ENCODE measurements around the gene HOXC13. TPM values are rescaled to one million over a fixed set of nuclear protein-coding genes. Genes with fewer than 3 reads are reported as not detected.

Gene HOXC13
- total RNA-seq, 4 donors from 2014 or later, result not detected

GRCh38 chr12:53916788-53917655 is 21.6 kb upstream of the HOXC13 start:
- WGBS, 2 donors, result 79 to 81% methylated on average over 5 of the region's 5 CpGs
- Histone ChIP-seq H3K36me3 (no peaks in the 10 kb centered on the region), H3K4me3 (replicated peaks in 1 of 3) (no peak overlapping the region), H3K27me3 (no peaks in the 10 kb centered on the region), H3K9me3 (no peaks in the 10 kb centered on the region), H3K27ac (no peak overlapping the region), H3K4me1 (no peaks in the 10 kb centered on the region)
- TF ChIP-seq CTCF (IDR thresholded peaks at IDR 0.05) (no peak), POLR2A (IDR thresholded peaks at IDR 0.05) (no peak)
- DNase-seq, result no peak
- intact Hi-C loops (cut with DNase I), result no loop called here

GRCh38 chr12:53924521-53925405 is 13.9 kb upstream of the HOXC13 start:
- no peak for TF ChIP-seq POLR2A (IDR thresholded peaks at IDR 0.05)
- no peak for TF ChIP-seq CTCF (IDR thresholded peaks at IDR 0.05)
- WGBS, 2 donors, result 22 to 44% methylated on average over 2 of the region's 2 CpGs

GRCh38 chr12:53927220-53928029 is 11.2 kb upstream of the HOXC13 start:
- Histone ChIP-seq H3K27ac (no peak overlapping the region), H3K27me3 (peaks cover 45% of the 10 kb centered on the region), H3K9me3 (no peaks in the 10 kb centered on the region), H3K4me3 (replicated peaks in 1 of 3) (no peak overlapping the region), H3K4me1 (no peaks in the 10 kb centered on the region), H3K36me3 (no peaks in the 10 kb centered on the region)
- WGBS, 2 donors, result 6% methylated on average over 25 to 42 of the region's 45 CpGs
- no peak for DNase-seq
- intact Hi-C loops (cut with DNase I), result no loop called here
- TF ChIP-seq CTCF (IDR thresholded peaks at IDR 0.05) (no peak), POLR2A (IDR thresholded peaks at IDR 0.05) (no peak)

More at GRCh38 chr12:53924521-53925405, 13.9 kb upstream of the HOXC13 start:
- no peak for DNase-seq
- Histone ChIP-seq H3K4me3 (replicated peaks in 1 of 3) (no peak overlapping the region), H3K36me3 (no peaks in the 10 kb centered on the region), H3K4me1 (no peaks in the 10 kb centered on the region), H3K27me3 (peaks cover 32% of the 10 kb centered on the region), H3K9me3 (no peaks in the 10 kb centered on the region), H3K27ac (no peak overlapping the region)
- intact Hi-C loops (cut with DNase I), result no loop called here

- 5 to 11% methylated on average over 23 to 31 of the region's 31 CpGs for WGBS, 2 donors
- no peak overlapping the region for H3K4me3 ChIP-seq (replicated peaks in 1 of 3)
- no peak overlapping the region for H3K27ac ChIP-seq
- H3K27me3 ChIP-seq, result peaks cover 45% of the 10 kb centered on the region
- TF ChIP-seq POLR2A (IDR thresholded peaks at IDR 0.05) (no peak), CTCF (IDR thresholded peaks at IDR 0.05) (no peak)
- no peak for DNase-seq
- intact Hi-C loops (cut with DNase I), result no loop called here
- H3K9me3 ChIP-seq, result no peaks in the 10 kb centered on the region
- no peaks in the 10 kb centered on the region for H3K36me3 ChIP-seq
- no peaks in the 10 kb centered on the region for H3K4me1 ChIP-seq
These were observed 10.4 kb upstream of the HOXC13 start for GRCh38 chr12:53928054-53928835.
